HG02870 (cell line): ENCODE measurements around the gene SPC24.
"Not testable (repeated sequence)": the region's sequence is repeated elsewhere in the genome, so short reads cannot be mapped to it uniquely, and the experiment has no call there.

Experiments
- ATAC-seq: cut with Tn5 transposase; IDR thresholded peaks from one replicate; pipeline ENCODE4 v1.9.1; 2021; ENCODE audit warnings: mild to moderate bottlenecking, moderate library complexity; ENCODE audit not compliant: unreplicated experiment

Gene SPC24

GRCh38 chr19:11166281-11167142 is 10.9 kb upstream of the SPC24 start:
- ATAC-seq, result no peak

- ATAC-seq, result no peak
These were observed 10.0 kb upstream of the SPC24 start for GRCh38 chr19:11165486-11166030.

- ATAC-seq, result no peak
These were observed 9.4 kb upstream of the SPC24 start for GRCh38 chr19:11164879-11165406.

GRCh38 chr19:11164296-11164695 is 8.7 kb upstream of the SPC24 start:
- no peak for ATAC-seq

- ATAC-seq, result not testable (repeated sequence)
These were observed 4.8 kb upstream of the SPC24 start for GRCh38 chr19:11160440-11160768.

- ATAC-seq, result no peak
These were observed 4.2 kb upstream of the SPC24 start for GRCh38 chr19:11159598-11160439.

GRCh38 chr19:11154683-11155047 is 917 bp downstream of the SPC24 start:
- ATAC-seq, result no peak

- no peak for ATAC-seq
These were observed 3.1 kb downstream of the SPC24 start for GRCh38 chr19:11152318-11153062.

GRCh38 chr19:11151181-11151580 is 4.4 kb downstream of the SPC24 start:
- ATAC-seq, result no peak

- no peak for ATAC-seq
These were observed 7.6 kb downstream of the SPC24 start for GRCh38 chr19:11148001-11148400.

GRCh38 chr19:11145536-11145924 is 10.1 kb downstream of the SPC24 start:
- ATAC-seq, result no peak

GRCh38 chr19:11142528-11143171 is 12.9 kb downstream of the SPC24 start:
- no peak for ATAC-seq

- no peak for ATAC-seq
These were observed 13.6 kb downstream of the SPC24 start for GRCh38 chr19:11141937-11142527.

- ATAC-seq, result no peak
These were observed 14.7 kb downstream of the SPC24 start for GRCh38 chr19:11140896-11141295.

- ATAC-seq, result not testable (repeated sequence)
These were observed 15.5 kb downstream of the SPC24 start for GRCh38 chr19:11140023-11140538.

GRCh38 chr19:11138601-11139300 is 16.8 kb downstream of the SPC24 start:
- no peak for ATAC-seq

GRCh38 chr19:11137542-11138384 is 17.8 kb downstream of the SPC24 start:
- ATAC-seq, result no peak

GRCh38 chr19:11136400-11137101 is 19.0 kb downstream of the SPC24 start:
- no peak for ATAC-seq
